Measurements from ENCODE around the gene IFNAR2.

- TF ChIP-seq EZH2 (IDR thresholded peaks at IDR 0.05; ENCODE audit: borderline replicate concordance, low read depth, low read length, severe bottlenecking), result no peak
- TF ChIP-seq CTCF (IDR thresholded peaks at IDR 0.05; ENCODE audit: borderline replicate concordance, extremely low read depth, low read length, poor library complexity, severe bottlenecking), result no peak
Measured at GRCh38 chr21:33247599-33247998, 17.9 kb downstream of the IFNAR2 start.

Measured in DND-41 (cell line).